NCI-H524 treated with DMSO at 0.1 percent for 48 hours (cell line): ENCODE data around the gene RAB3B.
"Not testable (repeated sequence)": the region's sequence is repeated elsewhere in the genome, so short reads cannot be mapped to it uniquely, and the experiment has no call there.

Experiments used
- DNase-seq: peaks from one replicate; lab custom pipeline; 2025; lab: John Stamatoyannopoulos, UW

RAB3B gene

DNA sequence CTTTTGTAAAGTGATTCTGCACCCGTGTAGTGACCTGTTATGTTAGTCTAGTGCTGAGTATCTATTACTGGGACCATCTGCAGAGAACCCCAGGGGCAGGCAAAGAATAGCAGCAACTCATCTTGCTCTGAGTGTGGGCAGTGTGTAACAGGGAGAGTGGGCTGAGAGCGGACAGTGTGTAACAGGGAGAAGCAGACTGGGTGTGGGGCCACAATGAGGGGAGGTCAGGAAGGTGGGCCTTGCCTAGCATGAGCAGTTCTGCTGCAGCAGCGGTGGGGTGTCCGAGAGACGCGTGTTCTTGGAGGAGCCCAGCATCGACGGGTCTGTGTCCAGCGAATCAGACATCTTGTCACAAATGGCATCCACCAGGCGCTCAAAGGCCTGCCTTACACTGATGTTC is 70.8 kb downstream of the RAB3B start:
- DNase-seq = no peak

DNA sequence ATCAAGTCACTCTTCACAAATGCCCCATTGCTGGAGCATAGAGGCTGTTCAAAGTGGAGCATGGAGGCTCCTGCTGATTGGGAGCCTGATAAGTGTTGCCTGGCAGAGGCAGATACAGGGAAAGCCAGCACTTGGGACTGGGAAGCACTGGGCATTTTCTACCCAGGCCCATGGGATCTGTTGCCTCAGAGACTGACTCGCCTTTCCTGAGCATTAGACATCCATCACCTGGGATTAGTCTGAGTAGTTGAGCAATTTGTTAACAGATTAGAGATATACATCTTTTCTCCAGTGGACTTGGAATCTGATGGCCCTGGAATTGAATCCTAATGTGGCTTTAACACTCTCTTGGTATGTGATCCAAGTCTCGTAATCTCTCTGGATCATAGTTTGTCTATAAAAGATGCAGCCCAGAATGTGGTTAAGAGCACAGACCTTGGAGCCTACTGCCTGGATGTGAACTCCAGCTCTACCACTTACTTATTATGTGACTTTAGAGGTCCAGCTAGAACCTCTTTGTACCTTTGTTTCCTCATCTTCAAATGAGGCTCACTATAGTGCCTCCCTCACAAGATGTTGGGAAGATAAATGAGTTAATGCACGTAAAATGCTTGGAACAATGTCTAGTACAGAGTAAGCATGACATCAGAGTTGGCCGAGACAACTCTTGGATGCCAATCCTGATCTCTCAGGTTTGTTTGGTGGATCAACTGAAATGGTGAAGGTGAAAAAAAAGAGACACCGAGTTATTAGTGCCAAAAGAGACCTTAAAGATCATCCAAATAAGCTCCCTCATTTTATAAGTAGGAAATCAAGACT is 73.7 kb downstream of the RAB3B start:
- no peak for DNase-seq

DNA sequence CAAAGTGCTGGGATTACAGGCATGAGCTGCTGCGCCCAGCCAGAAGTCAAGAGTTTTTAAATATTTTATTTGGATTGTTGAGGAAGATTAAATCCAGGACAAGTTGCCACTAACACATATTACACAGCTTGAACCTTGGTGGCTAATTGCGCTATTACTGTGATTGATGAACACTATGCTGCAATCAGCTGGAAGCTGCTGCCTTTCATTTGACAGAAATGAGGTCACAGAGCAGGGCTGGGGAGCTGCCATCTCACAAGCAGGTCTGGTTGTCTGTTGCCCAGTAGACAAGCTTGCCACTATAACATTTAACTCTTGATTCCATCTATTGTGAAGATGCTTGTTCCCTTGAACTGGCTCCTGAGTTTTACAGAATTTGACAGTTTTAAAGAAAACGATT is 74.5 kb downstream of the RAB3B start:
- DNase-seq = no peak

GRCh38 chr1:51912881-51913280 is 77.6 kb downstream of the RAB3B start:
- no peak for DNase-seq

GRCh38 chr1:51910221-51911000 is 80.1 kb downstream of the RAB3B start:
- no peak for DNase-seq

- DNase-seq = no peak
These were observed 82.0 kb downstream of the RAB3B start for GRCh38 chr1:51908499-51908898.

DNA sequence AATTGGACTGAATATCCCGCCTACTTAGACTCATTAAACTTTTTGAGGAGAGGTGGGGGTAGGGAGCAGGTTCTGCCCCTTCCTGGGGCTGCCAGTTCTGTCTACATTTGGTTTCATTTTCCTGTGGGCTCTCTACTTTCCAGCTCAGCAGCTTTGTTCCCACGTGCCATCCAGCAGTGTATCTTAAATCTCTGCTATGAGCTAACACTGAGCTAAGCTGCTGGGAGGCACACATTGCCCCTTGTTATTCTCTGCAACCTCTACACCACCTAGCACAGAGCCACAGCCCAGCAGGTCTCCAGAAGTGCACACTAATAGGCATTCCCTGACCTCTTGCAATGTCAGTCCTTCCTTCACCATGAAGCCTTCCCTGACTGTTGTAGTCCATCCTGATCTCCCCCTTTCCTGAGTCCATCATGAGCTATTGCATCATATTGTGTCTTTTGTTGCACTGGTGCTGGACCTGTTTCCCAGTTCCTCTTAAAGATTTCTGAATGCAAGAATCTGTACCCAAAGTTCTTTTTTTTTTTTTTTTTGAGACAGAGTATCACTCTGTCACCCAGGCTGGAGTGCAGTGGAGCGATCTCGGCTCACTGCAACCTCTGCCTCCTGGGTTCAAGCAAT is 83.3 kb downstream of the RAB3B start:
- no peak for DNase-seq

- no peak for DNase-seq
These were observed 84.0 kb downstream of the RAB3B start for GRCh38 chr1:51906306-51907078.

DNA sequence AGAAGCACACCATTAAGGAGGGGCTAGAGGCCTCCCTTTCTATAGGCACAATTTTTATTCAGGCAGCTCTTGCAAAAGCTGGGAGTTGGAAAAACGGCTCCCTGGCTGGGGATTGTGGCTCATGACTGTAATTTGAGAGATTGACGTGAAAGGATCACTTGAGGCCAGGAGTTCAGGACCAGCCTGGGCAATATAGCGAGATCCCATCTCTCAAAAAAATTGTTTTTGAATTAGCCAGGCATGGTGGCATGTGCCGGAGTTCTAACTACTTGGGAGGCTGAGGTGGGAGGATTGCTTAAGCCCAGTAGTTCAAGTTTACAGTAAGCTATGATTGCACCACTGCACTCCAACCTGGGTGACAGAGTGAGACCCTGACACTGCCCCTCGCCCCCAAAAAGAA is 88.0 kb downstream of the RAB3B start:
- no peak for DNase-seq

DNA sequence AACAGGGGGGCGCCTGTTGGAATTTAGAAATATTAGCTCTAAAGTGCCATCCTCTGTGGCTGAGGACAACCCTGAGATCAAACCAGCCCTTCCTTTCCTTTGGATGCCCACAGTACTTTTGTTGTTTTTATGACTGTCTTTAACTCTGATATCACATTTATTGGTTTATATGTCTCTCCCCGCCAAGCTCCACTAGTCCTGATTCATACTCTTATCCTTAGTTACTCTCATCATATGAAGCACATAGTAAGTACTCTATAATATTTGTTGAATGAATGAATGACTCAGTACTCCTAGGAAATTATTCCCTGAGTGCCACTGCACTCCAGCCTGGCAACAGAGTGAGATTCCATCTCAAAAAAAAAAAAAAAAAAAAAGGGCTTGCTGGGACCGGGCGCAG is 89.3 kb downstream of the RAB3B start:
- no peak for DNase-seq

GRCh38 chr1:51899022-51899421 is 91.5 kb downstream of the RAB3B start:
- no peak for DNase-seq

DNA sequence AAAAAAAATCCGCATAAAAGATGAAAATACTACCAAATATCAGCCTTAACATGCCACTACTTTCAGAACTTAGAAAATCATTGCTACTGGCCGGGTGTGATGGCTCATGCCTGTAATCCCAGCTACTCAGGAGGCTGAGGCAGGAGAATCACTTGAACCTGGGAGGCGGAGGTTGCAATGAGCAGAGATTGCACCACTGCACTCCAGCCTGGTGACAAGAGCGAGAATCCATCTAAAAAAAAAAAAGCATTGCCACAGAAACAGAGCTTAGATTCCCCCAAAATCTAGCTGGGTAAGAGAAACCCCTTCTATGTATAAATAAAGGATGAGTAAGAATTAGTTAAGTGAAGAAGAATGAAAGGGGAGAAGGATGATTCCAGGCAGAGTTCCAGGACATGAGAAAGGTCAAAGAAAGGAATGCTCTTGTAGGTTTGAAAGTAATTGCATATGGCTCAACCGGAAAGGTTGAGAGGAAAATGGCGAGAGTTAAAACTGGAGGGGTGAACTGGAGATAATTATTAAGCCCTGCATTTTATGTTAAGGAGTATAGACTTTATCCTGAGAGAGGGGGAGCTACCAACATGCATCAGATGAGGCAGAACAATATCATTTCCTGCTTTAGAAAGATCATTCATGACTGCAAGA is 92.3 kb downstream of the RAB3B start:
- DNase-seq = no peak

DNA sequence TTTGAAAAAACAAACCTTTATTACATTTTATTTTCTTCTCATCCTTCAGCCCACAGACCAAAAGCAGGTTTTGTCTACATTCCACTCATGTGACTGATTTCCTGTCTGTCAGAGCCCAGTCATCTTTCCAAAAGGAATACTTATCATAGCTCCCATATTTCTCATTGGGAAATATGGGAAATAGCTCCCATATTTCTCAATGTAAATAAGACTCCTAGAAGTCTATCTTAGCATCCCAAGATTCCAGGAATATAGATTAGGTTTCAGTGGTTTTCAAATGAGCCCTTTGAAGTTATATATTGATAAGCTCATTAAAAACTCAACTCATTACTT is 92.8 kb downstream of the RAB3B start:
- DNase-seq = no peak

DNA sequence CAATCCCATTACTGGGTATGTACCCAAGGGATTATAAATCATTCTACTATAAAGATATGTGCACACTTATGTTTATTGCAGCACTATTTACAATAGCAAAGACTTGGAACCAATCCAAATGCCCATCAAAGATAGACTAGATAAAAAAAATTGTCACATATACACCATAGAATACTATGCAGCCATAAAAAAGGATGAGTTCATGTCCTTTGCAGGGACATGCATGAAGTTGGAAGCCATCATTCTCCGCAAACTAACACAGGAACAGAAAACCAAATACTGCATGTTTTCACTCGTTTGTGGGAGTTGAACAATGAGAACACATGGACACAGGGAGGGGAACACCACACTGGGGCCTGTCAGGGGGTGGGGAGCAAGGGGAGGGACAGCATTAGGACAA is 95.8 kb downstream of the RAB3B start:
- DNase-seq = not testable (repeated sequence)

- DNase-seq = peak; percentile 98
These were observed 111.7 kb downstream of the RAB3B start, which contains the start of gene NRDC for GRCh38 chr1:51878616-51879336. Gene NRDC (minus strand): TSS chr1:51878727. CDS start chr1:51878615, 112 bp downstream.

- DNase-seq = no peak
These were observed 112.2 kb downstream of the RAB3B start for GRCh38 chr1:51878308-51878615.

DNA sequence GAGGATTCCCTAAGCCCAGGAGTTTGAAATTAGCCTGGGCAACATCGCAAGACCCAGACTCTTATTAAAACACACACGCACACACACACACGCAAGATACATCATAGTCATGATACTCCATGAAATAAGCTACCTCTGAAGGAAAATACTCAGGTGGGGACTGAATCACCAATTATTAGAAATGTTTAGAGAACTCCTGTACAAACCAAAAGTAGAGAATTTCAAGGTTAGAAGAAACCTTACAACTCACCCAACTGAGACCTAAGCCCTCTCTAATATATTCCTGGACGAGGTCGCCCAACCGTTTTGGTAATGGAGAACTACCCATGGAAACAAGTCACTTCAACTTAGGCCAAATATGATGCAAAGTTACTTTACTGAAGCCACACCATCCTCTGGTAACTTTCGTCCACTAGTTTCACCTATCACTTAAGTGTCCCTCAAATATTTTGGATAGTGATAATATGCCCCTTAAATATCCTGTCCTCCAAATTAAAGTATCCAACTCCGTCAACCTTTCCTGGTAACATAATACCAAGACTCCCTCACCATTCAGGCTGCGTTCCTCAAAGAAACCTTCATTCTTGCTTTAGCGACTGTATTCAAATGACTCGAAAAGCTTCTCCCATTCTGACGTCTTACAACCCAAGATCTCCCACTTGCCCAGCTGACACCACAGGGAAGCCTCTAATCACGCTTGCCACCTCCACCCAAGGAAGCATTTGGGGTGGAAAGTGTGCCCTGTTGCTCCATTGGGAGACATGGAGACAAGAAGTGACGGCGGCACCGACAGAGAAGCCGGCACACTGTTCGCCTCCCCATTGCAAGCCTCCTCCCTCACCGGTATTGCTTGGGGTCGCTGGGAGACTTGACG is 112.8 kb downstream of the RAB3B start:
- no peak for DNase-seq

- DNase-seq = no peak
These were observed 114.7 kb downstream of the RAB3B start for GRCh38 chr1:51875836-51876235.

DNA sequence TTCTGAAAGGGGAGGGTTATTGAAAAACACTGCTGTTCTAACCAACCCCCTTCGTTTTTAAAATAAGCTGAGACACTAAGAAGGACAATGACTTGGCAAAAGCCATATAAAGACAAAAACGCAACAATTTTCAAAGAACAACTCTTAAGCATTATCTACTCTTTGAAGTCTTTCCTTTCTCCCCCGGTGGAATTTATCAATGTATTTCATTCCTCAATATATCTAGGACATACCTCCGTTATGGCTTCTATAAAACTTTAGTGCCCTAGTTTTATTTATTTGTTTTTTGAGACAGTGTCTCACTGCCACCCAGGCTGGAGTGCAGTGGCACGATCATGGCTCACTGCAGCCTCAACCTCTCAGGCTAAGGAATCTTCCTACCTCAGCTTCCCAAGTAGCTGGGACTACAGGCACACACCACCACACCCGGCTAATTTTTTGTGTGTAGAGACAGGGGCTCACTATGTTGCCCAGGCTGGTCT is 115.2 kb downstream of the RAB3B start:
- no peak for DNase-seq

DNA sequence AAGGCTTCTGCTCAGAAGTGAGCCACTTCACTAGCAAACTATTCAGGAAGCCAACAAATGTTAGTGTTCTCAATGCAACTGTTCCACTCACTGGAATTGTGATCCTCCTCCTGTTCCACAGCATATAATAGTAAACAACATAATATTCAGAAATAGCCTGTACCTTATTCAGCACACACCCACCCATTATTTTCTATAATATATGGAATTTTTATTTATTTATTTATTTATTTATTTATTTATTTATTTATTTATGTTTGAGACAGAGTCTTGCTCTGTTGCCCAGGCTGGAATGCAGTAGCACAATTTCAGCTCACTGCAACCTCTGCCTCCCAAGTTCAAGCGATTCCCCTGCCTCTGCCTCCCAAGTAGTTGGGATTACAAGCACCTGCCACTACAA is 117.2 kb downstream of the RAB3B start:
- not testable (repeated sequence) for DNase-seq
